ENCODE measurements around the gene ADARB2.

- no peak for TF ChIP-seq CTCF (IDR thresholded peaks at IDR 0.05)
- no peak for TF ChIP-seq POLR2AphosphoS5 (IDR thresholded peaks at IDR 0.05)
- no peak for TF ChIP-seq POLR2A (IDR thresholded peaks at IDR 0.05)
These were observed 245.4 kb downstream of the ADARB2 start for GRCh38 chr10:1491901-1492300.
